GM19372 (cell line): ENCODE measurements around the gene CSTPP1.
"Not testable (repeated sequence)": the region's sequence is repeated elsewhere in the genome, so short reads cannot be mapped to it uniquely, and the experiment has no call there.

Experiments
- ATAC-seq: cut with Tn5 transposase; IDR thresholded peaks from one replicate; pipeline ENCODE4 v1.9.1; 2021; ENCODE audit warnings: mild to moderate bottlenecking, low read depth, moderate library complexity; ENCODE audit not compliant: unreplicated experiment

CSTPP1 gene

DNA sequence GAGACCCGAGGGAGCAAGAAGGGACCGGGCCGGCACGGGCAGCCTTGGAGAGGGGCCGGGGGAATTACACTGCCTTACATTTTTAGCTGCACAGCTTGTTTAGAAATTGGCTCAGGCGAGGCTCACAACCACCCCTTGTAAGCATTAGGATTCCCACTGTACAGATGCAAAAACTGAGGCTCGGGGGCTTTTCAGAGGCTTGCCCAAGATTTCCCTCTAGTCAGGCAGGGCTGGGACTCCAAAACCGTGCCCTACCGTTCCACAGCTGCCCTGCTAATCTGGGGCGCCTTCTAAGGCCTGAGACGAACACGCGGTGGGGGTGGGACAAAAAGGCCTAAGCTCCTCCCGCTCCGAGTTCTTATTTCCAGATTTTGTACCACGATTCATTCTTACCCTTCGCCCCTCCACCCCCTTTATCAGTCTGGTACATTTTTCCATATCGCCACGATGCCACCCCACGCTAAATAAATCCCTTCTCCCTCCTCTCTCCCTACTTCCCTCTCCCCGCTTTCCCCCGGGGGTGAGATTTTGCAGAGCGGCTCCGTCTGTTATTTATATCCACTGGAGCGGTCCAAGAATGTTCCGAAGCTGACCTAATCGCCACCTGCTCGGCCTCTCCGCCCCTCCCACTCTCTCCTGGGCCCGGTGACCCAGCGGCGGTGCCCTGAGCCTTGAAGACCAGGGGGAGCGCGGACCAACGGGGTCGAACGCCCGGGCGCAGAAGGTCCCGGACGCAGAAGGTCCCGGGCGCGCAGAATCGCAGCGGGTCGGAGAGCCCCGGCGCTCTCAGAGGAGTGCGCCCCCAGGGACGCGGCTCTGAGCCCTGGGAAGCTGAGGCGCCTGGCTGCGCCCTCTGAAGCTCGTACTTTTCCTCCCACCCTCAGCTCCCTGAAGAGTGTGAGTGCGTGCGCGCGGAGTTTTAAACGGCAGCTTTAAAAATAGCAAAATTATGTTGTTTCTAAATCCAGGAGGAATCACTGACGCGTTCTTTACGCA is 250.4 kb downstream of the CSTPP1 start:
- peak; percentile 21 for ATAC-seq

DNA sequence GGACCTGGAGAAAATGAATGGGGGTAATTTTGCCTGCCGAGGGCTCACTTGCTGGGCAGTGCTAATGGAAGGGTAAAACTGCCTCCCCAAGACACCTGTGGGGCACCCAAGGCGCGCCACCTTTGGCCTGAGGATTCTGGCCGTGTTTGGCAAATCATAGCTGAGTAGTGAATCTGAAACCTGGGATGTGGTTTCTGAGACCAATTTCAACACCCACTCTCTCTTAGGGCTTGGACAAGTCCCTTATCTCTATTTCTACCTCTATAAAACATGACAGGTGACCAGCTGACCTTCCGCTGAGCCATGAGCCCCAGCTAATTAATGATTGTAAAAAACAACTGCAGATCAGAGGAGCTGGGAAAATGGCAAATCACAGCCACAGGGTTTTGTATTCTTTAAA is 251.2 kb downstream of the CSTPP1 start:
- no peak for ATAC-seq

DNA sequence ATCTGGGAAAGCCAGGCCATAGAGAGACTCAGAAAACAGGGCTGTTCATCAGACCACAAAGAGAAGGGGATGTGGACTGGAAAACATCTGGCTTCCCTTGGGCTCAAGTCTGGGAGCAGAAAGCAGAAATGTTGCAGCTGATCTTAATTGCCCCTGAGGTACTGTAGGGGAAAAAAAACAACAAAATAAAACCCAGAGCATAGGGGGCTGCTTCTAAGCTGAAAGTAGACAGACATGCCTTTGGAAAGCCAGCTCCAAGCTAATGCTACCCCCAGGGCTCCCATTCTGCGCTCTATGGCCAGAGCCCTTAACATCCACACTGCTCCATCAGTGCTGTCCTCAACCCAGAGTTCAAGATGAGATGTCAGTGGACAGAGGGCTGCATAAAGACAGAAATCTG is 251.7 kb downstream of the CSTPP1 start:
- ATAC-seq, result no peak

DNA sequence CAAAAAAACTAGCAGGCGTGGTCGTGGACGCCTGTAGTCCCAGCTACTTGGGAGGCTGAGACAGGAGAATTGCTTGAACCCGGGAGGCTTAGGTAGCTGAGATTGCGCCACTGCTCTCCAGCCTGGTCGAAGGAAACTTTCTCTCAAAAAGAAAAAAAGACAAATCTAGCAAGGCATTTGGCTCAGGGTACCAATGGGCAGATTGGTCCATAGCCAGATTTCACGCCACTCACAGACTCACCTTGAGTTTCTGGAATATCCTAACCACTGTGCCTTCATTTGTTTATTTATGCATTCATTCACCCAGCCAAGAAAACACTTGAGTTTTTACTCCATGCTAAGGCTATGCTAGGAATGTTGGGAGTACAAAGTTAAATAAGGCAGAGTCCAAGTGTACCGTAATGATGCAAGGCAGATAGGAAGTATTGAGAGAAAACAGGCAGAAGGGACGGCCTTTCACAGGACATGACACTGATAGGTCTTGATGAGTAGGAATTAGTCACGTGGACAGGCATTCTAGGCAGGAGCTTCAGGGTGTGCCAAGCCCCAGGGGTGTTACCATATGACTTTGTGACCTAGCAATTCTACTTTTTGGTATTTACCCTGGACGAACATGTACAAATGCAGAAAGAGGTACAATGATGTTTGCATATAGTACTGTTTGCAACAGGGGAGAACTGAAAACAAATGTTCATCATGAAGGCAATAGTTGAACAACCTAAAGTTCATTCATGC is 252.7 kb downstream of the CSTPP1 start:
- ATAC-seq, result no peak

DNA sequence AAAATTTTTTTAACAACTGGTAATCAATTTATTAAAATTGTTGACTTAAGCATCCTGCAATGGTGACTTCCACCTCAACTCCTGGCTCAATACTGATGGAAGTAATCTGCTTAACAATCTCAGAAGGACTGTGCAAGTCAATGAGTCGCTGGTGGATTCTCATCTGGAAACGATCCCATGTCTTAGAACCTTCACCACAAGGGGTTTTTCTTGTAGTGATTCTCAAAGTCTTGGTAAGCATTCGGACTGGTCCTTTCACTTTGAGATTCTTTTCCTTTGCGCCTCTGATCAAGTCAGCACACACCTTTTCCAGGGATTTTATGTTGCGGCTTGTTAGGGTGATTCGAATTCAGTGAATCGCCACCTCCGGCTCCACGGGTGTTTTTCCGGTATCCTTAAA is 254.6 kb downstream of the CSTPP1 start:
- not testable (repeated sequence) for ATAC-seq

DNA sequence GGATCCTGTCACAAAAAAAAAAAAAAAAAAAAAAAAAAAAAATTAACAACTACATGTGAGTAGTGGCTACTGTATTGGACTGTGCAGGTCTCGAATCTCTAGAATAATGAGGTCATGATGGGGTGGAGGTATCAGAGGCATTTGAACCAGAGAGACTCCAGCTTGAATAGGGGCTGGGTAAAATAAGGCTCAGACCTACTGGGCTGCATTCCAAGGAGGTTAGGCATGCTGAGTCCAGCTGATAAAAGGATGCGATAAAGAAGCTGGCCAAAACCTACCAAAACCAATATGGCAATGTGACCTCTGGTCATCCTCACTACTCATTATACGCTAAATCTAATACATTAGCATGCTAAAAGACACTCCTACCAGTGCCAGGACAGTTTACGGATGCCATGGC is 255.6 kb downstream of the CSTPP1 start:
- ATAC-seq, result no peak

DNA sequence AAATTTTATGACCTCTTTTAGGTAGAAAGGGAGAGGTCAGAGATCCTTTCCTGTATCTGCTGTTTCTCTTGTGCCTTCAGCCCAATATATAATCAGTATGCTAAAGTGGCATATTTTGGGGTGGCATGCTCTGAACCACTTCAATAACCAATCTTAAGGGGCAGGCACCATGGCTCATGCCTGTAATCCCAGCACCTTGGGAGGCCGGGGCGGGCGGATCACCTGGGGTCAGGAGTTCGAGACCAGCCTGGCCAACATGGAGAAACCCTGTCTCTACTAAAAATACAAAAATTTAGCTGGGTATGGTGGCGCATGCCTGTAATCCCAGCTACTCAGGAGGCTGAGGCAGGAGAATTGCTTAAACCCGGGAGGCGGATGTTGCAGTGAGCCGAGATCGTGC is 261.6 kb downstream of the CSTPP1 start:
- ATAC-seq, result not testable (repeated sequence)

DNA sequence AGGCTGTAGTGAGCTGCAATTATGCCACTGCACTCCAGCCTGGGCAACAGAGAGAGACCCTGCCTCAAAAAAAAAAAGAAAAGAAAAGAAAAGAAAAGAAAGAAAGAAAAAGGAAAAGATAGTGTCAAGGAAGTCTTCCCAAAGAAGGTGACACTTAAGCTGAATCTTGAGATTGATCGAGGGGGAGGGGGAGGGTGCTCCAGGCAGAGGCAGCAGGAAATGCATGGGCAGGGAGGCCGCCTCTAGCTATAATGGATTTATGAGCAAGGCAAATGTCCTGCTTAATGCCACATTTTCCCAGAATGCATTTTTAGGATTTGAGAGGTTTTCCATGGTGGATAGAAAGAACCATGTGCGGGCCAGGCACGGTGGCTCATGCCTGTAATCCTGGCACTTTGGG is 264.5 kb downstream of the CSTPP1 start:
- ATAC-seq, result no peak

DNA sequence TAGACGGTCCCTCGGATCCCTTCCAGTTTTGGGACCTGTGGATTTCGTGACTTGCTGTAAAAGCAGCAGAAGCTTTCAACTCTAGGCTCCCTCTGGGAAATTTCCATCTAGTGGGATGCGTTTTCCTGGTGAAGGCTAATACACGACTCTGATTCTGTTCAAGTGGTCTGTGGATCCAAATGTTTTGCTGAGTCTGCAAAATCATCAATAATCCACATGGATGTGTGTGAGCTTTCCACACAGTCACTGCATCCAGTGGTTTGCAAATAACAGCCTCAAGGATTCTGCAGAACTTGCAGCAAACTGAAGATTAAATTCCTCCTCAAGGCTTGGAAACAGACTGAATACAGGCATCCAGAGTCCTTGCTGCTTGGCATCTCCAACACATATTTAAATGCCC is 266.0 kb downstream of the CSTPP1 start:
- no peak for ATAC-seq

DNA sequence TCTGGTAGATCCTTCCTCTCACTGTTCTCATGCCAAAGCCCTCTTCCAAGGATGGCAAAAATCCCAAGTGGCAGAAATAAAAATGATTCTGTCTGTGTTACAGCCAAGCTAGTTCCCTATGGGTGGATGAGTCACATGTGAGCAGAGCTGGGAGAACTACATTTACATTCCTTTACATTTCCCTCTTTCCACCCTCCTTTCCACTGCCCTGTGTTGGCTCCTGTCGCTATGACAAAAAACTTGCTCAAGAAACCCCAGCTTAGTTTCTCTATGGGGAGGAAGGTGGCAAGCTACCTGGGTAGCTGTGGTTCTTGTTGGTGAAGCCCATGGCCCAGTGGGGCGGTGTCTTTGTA is 268.1 kb downstream of the CSTPP1 start:
- no peak for ATAC-seq

DNA sequence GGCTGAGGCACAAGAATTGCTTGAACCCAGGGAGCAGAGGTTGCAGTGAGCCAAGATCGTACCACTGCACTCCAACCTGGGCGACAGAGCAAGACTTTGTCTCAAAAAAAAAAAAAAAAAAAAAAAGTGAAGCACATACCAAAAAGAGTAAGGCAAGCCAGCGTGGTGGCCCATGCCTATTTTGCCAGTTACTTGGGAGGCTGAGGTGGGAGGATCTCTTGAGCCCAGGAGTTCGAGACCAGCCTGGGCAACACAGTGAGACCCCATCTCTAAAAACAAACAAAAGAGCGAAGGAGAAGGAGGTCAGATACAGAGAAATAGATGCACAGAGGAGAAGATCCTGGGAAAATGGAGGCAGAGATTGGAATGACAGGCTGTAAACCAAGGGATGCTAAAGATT is 270.0 kb downstream of the CSTPP1 start:
- ATAC-seq, result not testable (repeated sequence)

DNA sequence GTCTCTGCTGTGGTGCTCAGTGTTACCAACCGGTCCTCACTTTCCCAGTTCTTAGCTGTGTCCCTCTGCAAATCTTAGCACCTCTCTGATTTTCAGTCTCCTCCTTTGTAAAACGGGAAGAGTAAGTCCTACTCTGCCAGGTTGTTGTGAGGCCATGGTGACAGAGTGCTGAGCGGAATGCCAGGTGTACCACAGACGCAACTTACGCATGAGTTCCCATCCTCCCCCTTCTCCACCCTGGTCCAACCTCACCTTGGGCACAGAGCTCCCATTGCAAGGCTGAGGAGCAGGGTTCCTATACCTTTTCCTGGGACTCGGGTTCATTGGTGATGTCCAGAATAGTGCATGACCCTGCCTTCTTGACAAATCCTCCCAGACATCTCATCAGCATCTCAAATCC is 270.9 kb downstream of the CSTPP1 start:
- no peak for ATAC-seq

DNA sequence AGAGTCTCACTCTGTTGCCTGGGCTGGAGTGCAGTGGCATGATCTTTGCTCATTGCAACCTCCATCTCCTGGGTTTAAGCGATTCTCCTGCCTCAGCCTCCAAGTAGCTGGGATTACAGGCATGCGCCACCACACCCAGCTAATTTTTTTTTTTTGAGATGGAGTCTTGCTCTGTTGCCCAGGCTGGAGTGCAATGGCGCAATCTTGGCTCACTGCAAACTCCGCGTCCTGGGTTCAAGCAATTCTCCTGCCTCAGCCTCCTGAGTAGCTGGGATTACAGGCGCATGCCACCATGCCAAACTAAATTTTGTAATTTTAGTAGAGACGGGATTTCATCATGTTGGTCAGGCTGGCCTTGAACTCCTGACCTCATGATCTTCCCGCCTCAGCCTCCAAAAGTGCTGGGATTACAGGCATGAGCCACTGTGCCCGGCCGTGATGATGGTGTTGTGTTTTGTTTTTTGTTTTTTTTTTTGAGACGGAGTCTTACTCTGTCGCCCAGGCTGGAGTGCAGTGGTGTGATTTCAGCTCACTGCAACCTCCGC is 271.5 kb downstream of the CSTPP1 start:
- ATAC-seq, result not testable (repeated sequence)

DNA sequence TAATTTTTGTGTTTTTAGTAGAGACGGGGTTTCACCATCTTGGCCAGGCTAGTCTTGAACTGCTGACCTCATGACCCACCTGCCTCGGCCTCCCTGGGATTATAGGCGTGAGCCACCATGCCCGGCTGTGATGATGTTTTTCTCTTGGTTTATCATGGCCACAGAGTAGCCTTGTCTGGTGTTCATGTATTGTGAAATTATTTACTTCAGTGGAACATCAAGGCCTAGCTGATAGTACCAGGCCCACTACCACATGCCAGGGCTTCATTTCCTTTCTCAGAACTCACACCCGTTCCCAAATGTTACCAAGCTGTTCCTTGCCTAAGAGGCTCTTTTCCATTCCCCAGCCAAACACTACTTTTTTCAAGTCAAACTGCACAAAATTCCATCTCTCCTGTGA is 272.1 kb downstream of the CSTPP1 start:
- ATAC-seq, result no peak
